ENCODE measurements around the gene CPA2. TPM values are rescaled to one million over a fixed set of nuclear protein-coding genes. Genes with fewer than 3 reads are reported as not detected.

The CPA2 gene
- total RNA-seq, 2 donors from 2014 or later = 0.40 to 0.66 TPM

- peaks cover 3% of the 10 kb centered on the region for H3K27me3 Mint-ChIP-seq (ENCODE audit: insufficient read depth)
- Histone ChIP-seq H3K36me3 (ENCODE audit: control insufficient read depth, insufficient read depth, low read length) (no peaks in the 10 kb centered on the region), H3K9me3 (ENCODE audit: control insufficient read depth, low read length) (no peaks in the 10 kb centered on the region), H3K27me3 (ENCODE audit: control insufficient read depth, insufficient read depth, low read length, poor library complexity, severe bottlenecking) (no peaks in the 10 kb centered on the region), H3K4me1 (ENCODE audit: control insufficient read depth, insufficient read depth, low read length) (no peaks in the 10 kb centered on the region), H3K27ac (ENCODE audit: low read depth, low read length) (no peak overlapping the region), H3K4me3 (ENCODE audit: low read length) (no peak overlapping the region), H3K9ac (ENCODE audit: extremely low read depth, low read length, poor library complexity, severe bottlenecking) (no peak overlapping the region)
- H3K9me3 Mint-ChIP-seq = no peaks in the 10 kb centered on the region
- no peaks in the 10 kb centered on the region for H3K4me1 Mint-ChIP-seq
- DNase-seq = no peak
- no peak overlapping the region for H3K4me3 Mint-ChIP-seq
- no peak overlapping the region for H3K27ac Mint-ChIP-seq
- 84 to 86% methylated on average over 8 of the region's 8 CpGs for WGBS, 2 experiments (ENCODE audit: insufficient coverage in 1 of 2, insufficient read length in 1 of 2)
- no peaks in the 10 kb centered on the region for H3K36me3 Mint-ChIP-seq (ENCODE audit: low read depth)
- no peak for TF ChIP-seq CTCF (conservative IDR thresholded peaks at IDR 0.05)
Measured at GRCh38 chr7:130301501-130302020, 34.9 kb downstream of the CPA2 start.

- no peaks in the 10 kb centered on the region for H3K9me3 ChIP-seq (ENCODE audit: control insufficient read depth, low read length)
- H3K36me3 Mint-ChIP-seq (ENCODE audit: low read depth) = no peaks in the 10 kb centered on the region
Measured at GRCh38 chr7:130302649-130303048, 36.0 kb downstream of the CPA2 start.

GRCh38 chr7:130303127-130303526 lies 36.5 kb downstream of the CPA2 start:
- Histone ChIP-seq H3K9ac (ENCODE audit: extremely low read depth, low read length, poor library complexity, severe bottlenecking) (no peak overlapping the region), H3K9me3 (ENCODE audit: control insufficient read depth, low read length) (no peaks in the 10 kb centered on the region), H3K27me3 (ENCODE audit: control insufficient read depth, insufficient read depth, low read length, poor library complexity, severe bottlenecking) (no peaks in the 10 kb centered on the region), H3K27ac (ENCODE audit: low read depth, low read length) (no peak overlapping the region), H3K36me3 (ENCODE audit: control insufficient read depth, insufficient read depth, low read length) (no peaks in the 10 kb centered on the region), H3K4me1 (ENCODE audit: control insufficient read depth, insufficient read depth, low read length) (no peaks in the 10 kb centered on the region), H3K4me3 (ENCODE audit: low read length) (no peak overlapping the region)
- Mint-ChIP-seq H3K27ac (no peak overlapping the region), H3K4me3 (no peak overlapping the region), H3K4me1 (no peaks in the 10 kb centered on the region), H3K9me3 (no peaks in the 10 kb centered on the region), H3K27me3 (ENCODE audit: insufficient read depth) (peaks cover 3% of the 10 kb centered on the region), H3K36me3 (ENCODE audit: low read depth) (no peaks in the 10 kb centered on the region)
- TF ChIP-seq CTCF (conservative IDR thresholded peaks at IDR 0.05) = no peak
- WGBS, 2 experiments (ENCODE audit: insufficient coverage in 1 of 2, insufficient read length in 1 of 2) = 100% methylated on average over 1 to 2 of the region's 2 CpGs
- DNase-seq = no peak

More at GRCh38 chr7:130302649-130303048, 36.0 kb downstream of the CPA2 start:
- Histone ChIP-seq H3K4me1 (ENCODE audit: control insufficient read depth, insufficient read depth, low read length) (no peaks in the 10 kb centered on the region), H3K4me3 (ENCODE audit: low read length) (no peak overlapping the region), H3K27ac (ENCODE audit: low read depth, low read length) (no peak overlapping the region), H3K36me3 (ENCODE audit: control insufficient read depth, insufficient read depth, low read length) (no peaks in the 10 kb centered on the region), H3K27me3 (ENCODE audit: control insufficient read depth, insufficient read depth, low read length, poor library complexity, severe bottlenecking) (no peaks in the 10 kb centered on the region), H3K9ac (ENCODE audit: extremely low read depth, low read length, poor library complexity, severe bottlenecking) (no peak overlapping the region)
- no peaks in the 10 kb centered on the region for H3K4me1 Mint-ChIP-seq
- H3K27ac Mint-ChIP-seq = no peak overlapping the region
- no peak overlapping the region for H3K4me3 Mint-ChIP-seq
- no peak for TF ChIP-seq CTCF (conservative IDR thresholded peaks at IDR 0.05)
- H3K9me3 Mint-ChIP-seq = no peaks in the 10 kb centered on the region
- H3K27me3 Mint-ChIP-seq (ENCODE audit: insufficient read depth) = peaks cover 3% of the 10 kb centered on the region
- DNase-seq = no peak
